Upper lobe of left lung (tissue), 6 donors: ENCODE measurements around the gene NRXN3. TPM values are rescaled to one million over a fixed set of nuclear protein-coding genes. Genes with fewer than 3 reads are reported as not detected.

ENCODE experiments used
- ATAC-seq, 2 donors: fragments of 200-7000 bp; cut with Tn5 transposase; one replicate each; pipeline ENCODE4 v1.9.1; 2022; ENCODE audit warnings: mild to moderate bottlenecking in 2 of 2, moderate library complexity in 2 of 2; ENCODE audit not compliant: low FRiP score in 2 of 2
- DNase-seq, 2 donors: peaks; one replicate each; pipeline ENCODE4 v3.0.0-alpha.2; 2019 to 2020
- H3K27ac ChIP-seq, 4 donors: fragments of 200-600 bp; sonication (generic); one replicate each; pipeline ENCODE4 v1.5.1; 2016 to 2019
- H3K27me3 ChIP-seq, 4 donors: fragments of 200-600 bp; sonication (generic); one replicate each; pipeline ENCODE4 v1.5.1; 2017 to 2019
- H3K36me3 ChIP-seq, 4 donors: fragments of 200-600 bp; sonication (generic); one replicate each; pipeline ENCODE4 v1.5.1; 2016 to 2019
- H3K4me1 ChIP-seq, 4 donors: fragments of 200-600 bp; sonication (generic); one replicate each; pipeline ENCODE4 v1.5.1; 2018 to 2019
- H3K4me3 ChIP-seq, 4 donors: fragments of 200-600 bp; sonication (generic); one replicate each; pipeline ENCODE4 v1.5.1; 2017 to 2019; ENCODE audit warnings: mild to moderate bottlenecking in 2 of 4, moderate library complexity in 1 of 4
- H3K9me3 ChIP-seq, 4 donors: fragments of 200-600 bp; sonication (generic); one replicate each; pipeline ENCODE4 v1.5.1; 2018 to 2019
- CTCF ChIP-seq, 6 experiments: fragments of 450-650 bp in 4 of 6; fragments of 200-600 bp in 2 of 6; sonication (generic) in 2 of 6; IDR thresholded peaks; one replicate each; pipeline ENCODE4 v1.5.1; 2016 to 2019; ENCODE audit warnings: antibody characterized with exemption in 6 of 6
- EP300 ChIP-seq, 4 donors: sonication (generic); formaldehyde crosslinking; IDR thresholded peaks; one replicate each; pipeline ENCODE4 v1.5.1; 2017; ENCODE audit warnings: antibody characterized with exemption in 4 of 4, control low read depth in 2 of 4
- POLR2A ChIP-seq, 4 donors: fragments of 450-650 bp; IDR thresholded peaks; one replicate each; pipeline ENCODE4 v1.5.1; 2016 to 2017; ENCODE audit warnings: antibody characterized with exemption in 4 of 4, mild to moderate bottlenecking in 2 of 4
- POLR2AphosphoS5 ChIP-seq, 2 donors: sonication (generic); formaldehyde crosslinking; IDR thresholded peaks; one replicate each; pipeline ENCODE4 v1.5.1; 2017; ENCODE audit warnings: antibody characterized with exemption in 2 of 2
- WGBS, 2 donors: methylation state at CpG; one replicate each; pipeline ENCODE4 v1.1.5; 2017 to 2018; 5-methylcytosine and 5-hydroxymethylcytosine counted together
- total RNA-seq, 6 donors: library from RNA; depleted of rRNA in 4 of 6; stranded (reverse); fragments of >200 nt in 4 of 6; gene quantifications; one replicate each; pipeline versions ENCODE4 v1.1.0 to v1.2.1, GENCODE V29; 2016 to 2021
- donor health status: DM: no; HTN: no; CAD: no; lungs with moderate emphysema.
- donor health status: DM: no; HTN: yes; CAD: no; lungs with severe emphysema.

Gene NRXN3
- total RNA-seq, 6 donors from 2014 or later, result 4.4 to 14.9 (median 7.2) TPM

DNA sequence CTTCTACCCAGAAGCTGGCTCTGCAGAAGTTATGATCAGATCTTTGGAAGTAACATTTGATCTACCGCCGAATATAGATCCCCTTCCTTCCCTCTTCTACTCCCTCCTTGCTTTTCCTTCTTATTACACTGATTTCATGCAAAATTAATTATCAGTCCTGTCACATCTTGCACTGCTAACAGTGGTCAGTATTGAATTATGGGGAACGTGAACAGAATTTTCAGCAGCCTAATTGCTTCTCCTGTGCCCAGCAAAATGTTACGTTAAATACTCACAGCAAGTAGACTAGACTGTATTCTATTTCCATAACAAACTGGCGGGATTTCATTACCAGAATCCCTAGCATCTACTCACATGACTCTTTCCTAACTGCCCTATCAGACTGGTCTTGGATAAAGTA, 1444.3 kb downstream of the NRXN3 start:
- no peak for ATAC-seq
- 94 to 97% methylated on average over 5 of the region's 5 CpGs for WGBS, 2 donors

GRCh38 chr14:79627058-79627457, 1456.9 kb downstream of the NRXN3 start:
- no peaks in the 10 kb centered on the region for H3K27me3 ChIP-seq
- no peak for TF ChIP-seq POLR2AphosphoS5 (IDR thresholded peaks at IDR 0.05)
- no peak for TF ChIP-seq CTCF (IDR thresholded peaks at IDR 0.05)
- TF ChIP-seq EP300 (IDR thresholded peaks at IDR 0.05), result no peak
- no peak for TF ChIP-seq POLR2A (IDR thresholded peaks at IDR 0.05)
- H3K27ac ChIP-seq, result no peak overlapping the region
- no peaks in the 10 kb centered on the region for H3K4me1 ChIP-seq
- DNase-seq (no peak), ATAC-seq (no peak)
- no peak overlapping the region for H3K4me3 ChIP-seq
- H3K9me3 ChIP-seq, result no peaks in the 10 kb centered on the region
- no peaks in the 10 kb centered on the region for H3K36me3 ChIP-seq

More for the DNA sequence above, 1444.3 kb downstream of the NRXN3 start:
- TF ChIP-seq POLR2AphosphoS5 (IDR thresholded peaks at IDR 0.05), result no peak
- TF ChIP-seq POLR2A (IDR thresholded peaks at IDR 0.05), result no peak
- TF ChIP-seq CTCF (IDR thresholded peaks at IDR 0.05), result no peak
- no peak for TF ChIP-seq EP300 (IDR thresholded peaks at IDR 0.05)
- H3K4me3 ChIP-seq, result no peak overlapping the region
- no peak overlapping the region for H3K27ac ChIP-seq
- no peaks in the 10 kb centered on the region for H3K9me3 ChIP-seq
- DNase-seq, result no peak
- no peaks in the 10 kb centered on the region for H3K36me3 ChIP-seq
- H3K27me3 ChIP-seq, result no peaks in the 10 kb centered on the region
- no peaks in the 10 kb centered on the region for H3K4me1 ChIP-seq

- DNase-seq (no peak), ATAC-seq (no peak)
- no peaks in the 10 kb centered on the region for H3K4me1 ChIP-seq
- WGBS, 2 donors, result 73 to 81% methylated on average over 6 of the region's 6 CpGs
- H3K36me3 ChIP-seq, result no peaks in the 10 kb centered on the region
- H3K4me3 ChIP-seq, result no peak overlapping the region
- no peaks in the 10 kb centered on the region for H3K27me3 ChIP-seq
- H3K9me3 ChIP-seq, result no peaks in the 10 kb centered on the region
- TF ChIP-seq POLR2AphosphoS5 (IDR thresholded peaks at IDR 0.05), result no peak
- TF ChIP-seq EP300 (IDR thresholded peaks at IDR 0.05), result no peak
- TF ChIP-seq POLR2A (IDR thresholded peaks at IDR 0.05), result no peak
- TF ChIP-seq CTCF (IDR thresholded peaks at IDR 0.05), result no peak
- H3K27ac ChIP-seq, result no peak overlapping the region
Measured at GRCh38 chr14:79629411-79630287, 1459.5 kb downstream of the NRXN3 start.

DNA sequence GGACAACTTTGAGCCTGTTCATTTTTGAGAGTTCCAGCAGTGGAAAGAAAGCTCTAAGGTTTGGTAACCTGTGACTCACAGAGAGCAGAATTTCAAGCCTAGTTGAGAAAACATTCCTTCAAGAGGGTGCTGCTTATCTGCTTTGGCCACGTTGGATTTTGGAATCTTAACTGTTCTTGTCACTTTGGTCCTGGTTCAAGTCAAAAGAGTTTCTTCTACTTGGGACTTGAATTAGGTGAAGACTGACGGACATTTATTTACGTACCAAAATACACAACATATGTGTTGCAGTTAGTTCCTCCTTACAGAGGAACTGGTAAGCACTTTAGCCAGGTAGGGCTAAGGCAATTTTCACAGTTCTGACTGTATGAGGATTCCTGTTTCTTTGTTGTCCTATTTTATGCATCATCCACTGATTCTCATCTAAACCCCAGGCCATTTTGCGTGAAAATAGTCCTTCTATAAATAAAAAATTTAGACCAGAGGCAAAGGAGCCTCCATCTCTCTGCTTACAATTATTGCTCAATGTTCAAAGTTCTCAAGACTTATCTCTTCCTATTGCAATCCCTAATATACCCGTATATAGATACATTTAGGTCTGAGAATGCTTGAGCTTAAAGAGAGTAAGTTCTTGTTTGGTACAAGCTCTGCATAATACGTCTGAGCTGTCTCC, 1460.3 kb downstream of the NRXN3 start:
- no peak overlapping the region for H3K4me3 ChIP-seq
- WGBS, 2 donors, result 73 to 76% methylated on average over 6 of the region's 6 CpGs
- no peak for ATAC-seq
- no peaks in the 10 kb centered on the region for H3K27me3 ChIP-seq
- H3K27ac ChIP-seq, result no peak overlapping the region
- no peaks in the 10 kb centered on the region for H3K9me3 ChIP-seq
- no peaks in the 10 kb centered on the region for H3K4me1 ChIP-seq
- no peaks in the 10 kb centered on the region for H3K36me3 ChIP-seq
- TF ChIP-seq POLR2AphosphoS5 (IDR thresholded peaks at IDR 0.05) (no peak), EP300 (IDR thresholded peaks at IDR 0.05) (no peak), POLR2A (IDR thresholded peaks at IDR 0.05) (no peak), CTCF (IDR thresholded peaks at IDR 0.05) (no peak)
- DNase-seq, result no peak
